Adipocyte (in vitro differentiated cells): ENCODE measurements around the gene HES1.
"Not testable (repeated sequence)": the region's sequence is repeated elsewhere in the genome, so short reads cannot be mapped to it uniquely, and the experiment has no call there.

Source experiments
- DNase-seq: peaks from one replicate; pipeline ENCODE4 v3.0.0-alpha.2; 2015; ENCODE audit warnings: low read depth
- H3K27me3 ChIP-seq: replicated peaks from 2 replicates; pipeline ENCODE4 v1.7.0; 2013; ENCODE audit warnings: mild to moderate bottlenecking, low read length, moderate library complexity; ENCODE audit not compliant: control insufficient read depth, insufficient read depth
- H3K36me3 ChIP-seq: 2 replicates; pipeline ENCODE4 v1.7.0; 2013; ENCODE audit warnings: low read length, mild to moderate bottlenecking, moderate library complexity; ENCODE audit not compliant: control insufficient read depth, insufficient read depth, severe bottlenecking
- H3K4me1 ChIP-seq: 2 replicates; pipeline ENCODE4 v1.7.0; 2013; ENCODE audit warnings: mild to moderate bottlenecking, low read length, moderate library complexity; ENCODE audit not compliant: control insufficient read depth, insufficient read depth
- H3K4me3 ChIP-seq: 2 replicates; pipeline ENCODE4 v1.7.0; 2013; ENCODE audit warnings: mild to moderate bottlenecking, low read length, moderate library complexity
- H3K9ac ChIP-seq: 2 replicates; pipeline ENCODE4 v1.7.0; 2013; ENCODE audit warnings: mild to moderate bottlenecking, low read length, moderate library complexity
- H3K9me3 ChIP-seq: 2 replicates; pipeline ENCODE4 v1.7.0; 2013; ENCODE audit warnings: mild to moderate bottlenecking, low read length, moderate library complexity; ENCODE audit not compliant: control insufficient read depth

The HES1 gene

DNA sequence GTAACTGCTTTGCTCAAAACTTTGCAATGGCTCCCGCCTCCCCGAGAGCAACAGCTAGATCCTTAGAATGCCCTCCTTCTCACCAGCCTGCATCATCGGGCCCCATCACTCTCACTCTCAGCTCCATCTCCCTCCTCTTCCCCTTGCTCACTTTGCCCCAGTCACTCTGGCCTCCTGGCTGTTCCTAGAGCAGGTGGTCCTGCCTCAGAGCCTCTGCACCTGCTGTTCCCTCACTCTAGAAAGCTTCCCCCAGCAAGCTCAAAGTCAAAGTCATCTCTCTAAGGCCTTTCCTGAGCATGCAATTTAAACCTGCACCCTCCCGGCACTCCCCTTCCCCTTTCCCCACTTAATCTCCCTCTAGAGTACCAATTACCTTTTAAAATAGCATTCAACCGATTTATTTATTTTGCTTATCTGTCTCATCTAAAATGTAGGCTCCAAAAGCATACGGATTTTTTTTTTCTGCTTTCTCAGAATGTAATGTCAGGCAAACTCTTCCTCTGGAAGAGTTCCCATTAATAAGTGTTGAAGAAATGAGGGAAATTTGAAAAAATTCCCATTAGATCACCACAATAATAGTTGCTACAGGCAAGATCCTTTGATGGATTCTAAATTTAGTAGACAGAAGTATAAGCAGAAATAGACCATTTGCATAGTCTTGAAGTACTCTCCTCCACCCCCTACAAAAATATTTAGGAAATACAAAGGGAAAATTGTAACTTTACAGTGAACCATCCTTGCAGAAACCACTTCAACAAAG is 15.9 kb upstream of the HES1 start:
- Histone ChIP-seq H3K9ac (no peak overlapping the region), H3K4me3 (no peak overlapping the region), H3K36me3 (no peaks in the 10 kb centered on the region), H3K9me3 (no peaks in the 10 kb centered on the region), H3K4me1 (peaks cover 11% of the 10 kb centered on the region), H3K27me3 (peaks cover 62% of the 10 kb centered on the region)
- no peak for DNase-seq

DNA sequence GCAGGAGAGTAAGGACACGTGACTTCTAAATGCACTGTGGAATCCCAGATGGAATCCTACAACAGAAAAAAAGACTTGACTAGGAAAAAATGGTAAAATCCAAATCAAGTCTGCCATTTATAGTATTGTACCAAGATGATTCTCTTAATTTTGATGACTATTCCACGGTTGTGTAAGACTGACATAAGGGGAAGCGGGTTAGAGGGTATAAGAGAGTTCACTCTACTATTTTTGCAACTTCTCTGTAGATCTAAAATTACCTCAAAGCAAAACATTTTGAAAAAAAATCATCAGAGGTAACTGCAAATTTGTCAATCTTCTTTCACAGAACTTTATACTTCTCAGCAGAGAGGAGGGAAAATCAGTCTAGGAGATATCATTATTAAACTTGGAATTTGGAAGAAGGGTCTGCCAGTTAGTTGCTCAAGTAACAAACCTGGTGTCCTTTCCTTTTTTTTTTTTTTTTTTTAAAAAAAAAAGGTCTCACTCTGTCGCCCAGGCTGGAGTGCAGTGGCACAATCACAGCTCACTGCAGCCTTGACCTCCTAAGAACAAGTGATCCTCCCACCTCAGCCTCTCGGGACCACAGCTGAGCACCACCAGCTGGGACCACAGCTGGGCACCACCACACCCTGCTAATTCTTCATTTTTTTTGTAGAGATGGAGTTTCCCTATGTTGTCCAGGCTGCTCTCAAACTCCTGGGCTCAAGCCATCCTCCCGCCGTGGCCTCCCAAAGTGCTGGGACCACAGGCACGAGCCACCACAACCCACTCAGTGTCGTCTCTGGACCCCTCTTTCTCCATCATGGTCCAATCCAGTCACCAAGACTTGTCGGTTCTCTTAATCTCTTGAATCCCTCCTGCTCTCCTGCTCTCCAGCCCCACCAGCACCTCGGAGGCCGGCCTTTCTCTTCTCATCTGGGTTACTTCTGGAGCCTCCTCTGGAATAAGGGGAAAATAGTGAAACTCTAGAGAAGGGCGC is 14.9 kb upstream of the HES1 start:
- H3K27me3 ChIP-seq = peaks cover 67% of the 10 kb centered on the region
- peaks cover 11% of the 10 kb centered on the region for H3K4me1 ChIP-seq
- no peaks in the 10 kb centered on the region for H3K9me3 ChIP-seq
- H3K4me3 ChIP-seq = no peak overlapping the region
- no peaks in the 10 kb centered on the region for H3K36me3 ChIP-seq
- no peak for DNase-seq
- H3K9ac ChIP-seq = no peak overlapping the region

GRCh38 chr3:194121891-194122631 is 13.9 kb upstream of the HES1 start:
- H3K9me3 ChIP-seq = no peaks in the 10 kb centered on the region
- H3K36me3 ChIP-seq = no peaks in the 10 kb centered on the region
- DNase-seq = no peak
- H3K4me1 ChIP-seq = peaks cover 11% of the 10 kb centered on the region
- no peak overlapping the region for H3K4me3 ChIP-seq
- peaks cover 60% of the 10 kb centered on the region for H3K27me3 ChIP-seq
- no peak overlapping the region for H3K9ac ChIP-seq

DNA sequence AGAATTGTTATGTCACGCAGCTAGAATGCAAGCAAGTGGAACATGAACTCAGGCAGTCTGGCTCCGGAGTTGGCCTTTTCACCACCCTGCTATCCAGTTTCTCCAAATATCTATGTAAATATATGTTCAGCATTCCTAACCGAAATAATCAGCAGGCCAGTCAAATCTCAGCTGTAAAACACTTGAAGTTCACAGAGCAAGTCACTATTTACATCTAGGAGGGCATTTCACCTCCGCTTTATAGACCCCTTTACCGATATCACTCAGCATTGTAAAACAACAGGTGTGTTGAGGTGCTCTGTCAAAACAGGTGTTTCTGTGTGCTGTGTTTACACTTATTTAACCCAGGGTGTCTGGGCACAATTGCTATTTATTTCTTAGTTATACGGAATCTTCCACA is 12.2 kb upstream of the HES1 start:
- peaks cover 53% of the 10 kb centered on the region for H3K27me3 ChIP-seq
- DNase-seq = no peak
- no peaks in the 10 kb centered on the region for H3K36me3 ChIP-seq
- H3K4me3 ChIP-seq = no peak overlapping the region
- H3K9me3 ChIP-seq = no peaks in the 10 kb centered on the region
- H3K4me1 ChIP-seq = peaks cover 11% of the 10 kb centered on the region
- H3K9ac ChIP-seq = no peak overlapping the region

GRCh38 chr3:194124193-194124592 is 11.8 kb upstream of the HES1 start:
- H3K36me3 ChIP-seq = no peaks in the 10 kb centered on the region
- H3K9me3 ChIP-seq = no peaks in the 10 kb centered on the region
- DNase-seq = no peak
- peaks cover 11% of the 10 kb centered on the region for H3K4me1 ChIP-seq
- peaks cover 48% of the 10 kb centered on the region for H3K27me3 ChIP-seq
- H3K9ac ChIP-seq = no peak overlapping the region
- H3K4me3 ChIP-seq = no peak overlapping the region

GRCh38 chr3:194125442-194125841 is 10.5 kb upstream of the HES1 start:
- Histone ChIP-seq H3K36me3 (no peaks in the 10 kb centered on the region), H3K4me3 (no peak overlapping the region), H3K9me3 (no peaks in the 10 kb centered on the region), H3K27me3 (peaks cover 39% of the 10 kb centered on the region), H3K9ac (no peak overlapping the region), H3K4me1 (peaks cover 20% of the 10 kb centered on the region)
- no peak for DNase-seq

DNA sequence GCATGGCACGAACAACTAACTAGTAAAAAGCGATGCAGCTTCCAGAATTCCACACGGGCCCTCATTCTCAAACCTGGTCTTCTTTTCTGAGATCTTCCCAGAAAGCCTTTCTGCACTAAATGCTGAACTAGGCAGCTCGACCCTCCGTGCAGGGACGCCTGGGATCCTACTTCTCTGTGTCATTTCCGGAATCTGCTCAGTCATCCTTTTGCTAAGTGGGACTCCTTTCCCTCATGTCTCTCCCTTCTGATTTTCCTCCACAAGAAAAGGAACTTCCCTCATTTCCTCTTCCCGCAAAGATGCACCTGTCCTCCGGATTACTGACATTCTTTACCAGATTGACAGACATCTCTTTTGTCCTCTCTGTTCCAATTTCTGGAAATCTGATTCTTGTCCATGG is 9.2 kb upstream of the HES1 start:
- H3K9ac ChIP-seq = no peak overlapping the region
- no peak overlapping the region for H3K4me3 ChIP-seq
- peaks cover 38% of the 10 kb centered on the region for H3K27me3 ChIP-seq
- no peak for DNase-seq
- H3K4me1 ChIP-seq = peaks cover 26% of the 10 kb centered on the region
- H3K36me3 ChIP-seq = no peaks in the 10 kb centered on the region
- H3K9me3 ChIP-seq = no peaks in the 10 kb centered on the region

DNA sequence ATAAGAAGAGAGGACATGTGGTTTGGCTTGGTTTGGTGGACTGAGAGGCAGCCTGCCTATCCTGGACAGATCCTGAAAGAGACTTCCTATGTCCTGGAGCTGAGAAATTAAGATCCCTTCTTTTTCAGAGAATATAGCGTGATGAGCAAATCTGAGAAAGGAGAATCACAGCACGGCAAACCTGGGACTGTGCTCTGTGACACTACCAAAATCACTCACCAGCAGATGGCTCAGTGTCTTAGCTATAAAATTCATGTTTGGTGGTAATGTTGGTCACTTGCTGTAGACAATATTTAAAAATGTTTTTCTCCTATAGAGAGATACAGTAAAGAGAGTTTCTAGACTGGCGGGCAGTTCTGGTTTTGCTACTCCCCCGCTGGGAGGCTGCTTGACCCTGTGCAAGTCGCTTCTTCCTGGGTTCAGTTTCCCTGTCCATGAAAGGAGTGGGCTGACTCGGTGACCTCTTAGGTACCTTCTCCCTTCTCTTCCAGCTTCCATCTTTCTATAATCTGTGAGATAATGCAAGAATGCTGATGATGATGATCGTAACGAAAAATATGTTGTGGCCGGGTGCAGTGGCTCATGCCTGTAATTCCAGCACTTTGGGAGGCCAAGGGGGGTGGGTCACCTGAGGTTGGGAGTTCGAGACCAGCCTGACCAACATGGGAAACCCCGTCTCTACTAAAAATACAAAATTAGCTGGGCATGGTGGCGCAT is 7.6 kb upstream of the HES1 start:
- H3K9ac ChIP-seq = no peak overlapping the region

GRCh38 chr3:194128919-194129295 is 7.0 kb upstream of the HES1 start:
- not testable (repeated sequence) for H3K9me3 ChIP-seq, DNase-seq, H3K36me3 ChIP-seq, H3K4me3 ChIP-seq, H3K9ac ChIP-seq
- Histone ChIP-seq H3K4me1 (peaks cover 33% of the 10 kb centered on the region), H3K27me3 (peaks cover 19% of the 10 kb centered on the region)

More for the DNA sequence above, 7.6 kb upstream of the HES1 start:
- Histone ChIP-seq H3K4me1 (peaks cover 29% of the 10 kb centered on the region), H3K9me3 (no peaks in the 10 kb centered on the region), H3K4me3 (no peak overlapping the region), H3K27me3 (peaks cover 23% of the 10 kb centered on the region), H3K36me3 (no peaks in the 10 kb centered on the region)
- no peak for DNase-seq

GRCh38 chr3:194129581-194130133 is 6.3 kb upstream of the HES1 start:
- peaks cover 13% of the 10 kb centered on the region for H3K27me3 ChIP-seq
- H3K4me1 ChIP-seq = peaks cover 33% of the 10 kb centered on the region
- H3K4me3 ChIP-seq = no peak overlapping the region
- H3K9me3 ChIP-seq = no peaks in the 10 kb centered on the region
- no peak for DNase-seq
- H3K36me3 ChIP-seq = no peaks in the 10 kb centered on the region
- no peak overlapping the region for H3K9ac ChIP-seq
